ENCODE data around the gene SORCS3.

GRCh38 chr10:104895541-104895940 is 254.5 kb downstream of the SORCS3 start:
- TF ChIP-seq CTCF (conservative IDR thresholded peaks at IDR 0.05; ENCODE audit: low read depth, low read length), result no peak
- no peak for TF ChIP-seq MAFK (IDR thresholded peaks at IDR 0.05; ENCODE audit: low read depth, low read length)
- TF ChIP-seq POLR2A (IDR thresholded peaks at IDR 0.05; ENCODE audit: low read depth, low read length), result no peak
- no peak for TF ChIP-seq USF2 (IDR thresholded peaks at IDR 0.05; ENCODE audit: low read depth, low read length)
- TF ChIP-seq FOS (IDR thresholded peaks at IDR 0.05; ENCODE audit: low read depth, low read length), result no peak
- no peak for TF ChIP-seq CHD1 (IDR thresholded peaks at IDR 0.05; ENCODE audit: low read depth, low read length)
- no peak for TF ChIP-seq CEBPB (IDR thresholded peaks at IDR 0.05; ENCODE audit: low read depth, low read length)
- TF ChIP-seq NFE2L2 (IDR thresholded peaks at IDR 0.05; ENCODE audit: low read depth, low read length), result no peak
- TF ChIP-seq MAZ (IDR thresholded peaks at IDR 0.05; ENCODE audit: borderline replicate concordance, low read depth, low read length), result no peak
- no peak for TF ChIP-seq RAD21 (IDR thresholded peaks at IDR 0.05; ENCODE audit: low read length)

All from IMR-90 (cell line).